Ureter (tissue), 1 donor: ENCODE data around the gene LOXL1. TPM values are rescaled to one million over a fixed set of nuclear protein-coding genes. Genes with fewer than 3 reads are reported as not detected.
A peak's percentile ranks its signal among the peaks of the same experiment; 100 is the strongest.

Source experiments
- DNase-seq: peaks from one replicate; pipeline ENCODE4 v3.0.0-alpha.2; 2020; ENCODE audit warnings: low spot score
- total RNA-seq: library from RNA; stranded (reverse); gene quantifications from one replicate; pipeline ENCODE4 v1.2.4, GENCODE V29; 2023
- donor health status: DM: yes; HTN: yes; CAD: no.

Gene LOXL1
- total RNA-seq, 1 donor from 2014 or later, result 30.9 TPM

DNA sequence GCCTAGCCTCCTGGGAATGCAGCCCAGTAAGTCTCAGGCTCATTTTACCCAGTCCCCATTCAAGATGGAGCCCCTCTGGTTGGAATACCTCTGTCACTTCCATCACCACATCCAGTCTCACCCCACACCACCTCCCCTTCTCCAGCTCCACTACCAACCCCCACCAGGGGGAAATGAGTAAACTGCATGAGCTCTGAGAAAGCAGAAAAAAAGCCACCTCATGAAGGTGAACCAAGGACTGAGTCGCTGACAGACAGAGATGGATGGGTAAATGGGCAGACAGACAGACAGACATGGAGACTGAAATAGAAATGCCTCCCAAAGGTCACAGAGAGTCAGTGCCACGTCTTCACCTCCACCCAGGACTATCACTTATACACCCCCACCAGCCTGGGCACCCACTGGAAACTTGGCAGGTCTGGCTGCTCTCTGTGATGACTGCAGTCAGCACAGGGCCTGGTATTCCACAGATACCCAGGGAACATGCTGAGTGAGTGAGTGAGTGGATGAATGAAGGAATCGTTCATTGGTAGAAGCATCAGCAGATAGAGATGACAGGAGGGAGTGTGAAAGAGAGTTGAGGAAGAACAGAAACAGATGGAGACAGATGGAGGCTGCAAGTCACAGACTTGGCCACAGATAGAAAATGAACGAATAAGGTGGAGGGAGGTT is 4.9 kb upstream of the LOXL1 start:
- no peak for DNase-seq

DNA sequence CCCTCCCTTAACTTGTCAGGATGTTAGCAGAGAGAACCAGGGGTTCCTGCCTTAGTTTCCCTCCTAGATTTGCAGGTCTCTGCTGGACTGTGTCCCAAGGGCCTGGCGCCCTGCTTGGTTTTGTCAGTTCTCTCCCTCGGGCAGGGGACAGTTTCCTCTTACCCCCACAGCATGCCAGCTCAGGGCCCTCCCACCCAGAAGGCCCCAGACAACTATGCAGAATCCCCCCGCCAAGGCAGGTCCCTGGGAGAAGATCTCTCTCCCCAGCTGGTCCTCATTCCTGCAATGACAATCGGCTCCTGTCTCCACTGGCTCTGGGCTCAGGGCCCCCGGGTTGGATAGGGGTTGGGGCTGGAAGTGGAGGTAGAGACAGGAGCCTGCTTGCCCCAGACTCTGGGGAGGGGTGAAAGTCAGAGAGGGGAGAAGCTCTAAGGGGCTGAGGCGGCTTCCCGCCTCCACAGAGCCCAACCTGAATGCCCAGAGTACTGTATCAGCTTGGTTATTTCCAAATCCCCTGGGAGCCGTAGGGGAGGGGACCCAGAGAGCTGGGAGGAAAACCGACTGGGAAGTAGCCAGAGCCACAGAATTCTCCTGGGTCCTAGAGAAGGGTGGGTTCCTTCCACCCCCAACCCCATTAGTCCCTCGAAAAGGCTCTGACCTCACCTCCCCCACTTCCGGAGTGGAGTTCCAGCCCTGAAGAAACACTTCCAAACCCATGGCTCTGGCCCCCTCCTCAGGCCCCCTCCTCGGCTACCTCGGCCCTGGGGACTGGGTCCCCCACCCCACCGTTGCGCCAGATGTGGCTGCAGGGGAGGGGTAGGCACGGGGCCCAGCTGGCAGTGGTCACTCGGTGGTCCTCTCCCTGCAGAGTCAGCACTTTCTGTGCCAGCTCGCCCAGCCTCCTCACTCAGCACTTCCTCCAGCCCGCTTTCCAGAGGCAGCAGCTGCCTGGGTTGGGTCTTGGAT is 3.8 kb upstream of the LOXL1 start:
- DNase-seq, result peak; percentile 56

DNA sequence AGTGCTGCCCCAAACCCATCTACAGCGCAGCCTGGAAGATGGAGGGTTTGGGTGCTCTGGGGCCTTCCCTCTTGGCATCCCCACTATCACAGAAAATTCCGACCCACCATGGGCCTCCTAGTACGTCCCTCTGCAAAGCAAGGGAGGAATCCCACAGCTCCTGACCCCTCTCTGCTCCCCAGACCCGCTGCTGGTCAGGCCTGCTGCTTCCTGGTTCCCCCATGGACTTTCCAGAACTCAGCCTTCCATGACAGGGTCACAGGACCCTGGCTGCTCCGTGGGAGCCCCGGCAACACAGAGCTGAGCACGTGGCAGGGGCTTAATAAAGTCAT is 3.1 kb upstream of the LOXL1 start:
- DNase-seq, result no peak

DNA sequence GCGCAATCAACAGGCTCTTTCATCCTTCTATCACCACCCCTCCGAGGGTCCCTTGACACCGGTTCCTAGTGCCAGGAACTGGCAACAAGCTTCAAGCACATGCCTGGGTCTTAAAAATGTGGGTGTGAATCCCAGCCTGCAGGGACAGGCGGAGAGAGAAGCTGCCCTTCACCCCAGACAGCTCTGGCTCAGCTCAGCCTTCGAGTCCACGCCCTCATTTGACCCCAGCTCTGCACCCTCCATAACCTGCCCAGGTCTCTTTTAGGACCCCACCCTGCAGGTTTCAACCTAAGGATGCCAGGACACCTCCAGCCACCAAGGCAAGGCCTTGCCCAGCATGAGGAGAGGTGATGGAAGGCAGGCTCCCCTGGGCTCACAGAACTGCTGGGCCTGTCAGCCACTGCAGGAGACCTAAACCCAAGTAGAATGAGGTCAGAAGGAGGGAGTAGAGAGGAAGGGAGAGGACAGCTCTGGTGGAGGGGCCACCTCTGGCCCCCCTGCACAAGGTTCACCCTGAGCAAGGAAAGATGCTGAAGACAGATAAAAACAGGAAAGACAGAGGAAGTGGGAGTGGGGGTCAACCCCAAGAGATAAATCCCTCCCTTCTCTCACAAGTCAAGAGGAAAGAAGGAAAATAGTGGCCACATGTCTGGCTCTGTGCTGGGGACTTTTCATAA is 2.6 kb upstream of the LOXL1 start:
- DNase-seq, result no peak

DNA sequence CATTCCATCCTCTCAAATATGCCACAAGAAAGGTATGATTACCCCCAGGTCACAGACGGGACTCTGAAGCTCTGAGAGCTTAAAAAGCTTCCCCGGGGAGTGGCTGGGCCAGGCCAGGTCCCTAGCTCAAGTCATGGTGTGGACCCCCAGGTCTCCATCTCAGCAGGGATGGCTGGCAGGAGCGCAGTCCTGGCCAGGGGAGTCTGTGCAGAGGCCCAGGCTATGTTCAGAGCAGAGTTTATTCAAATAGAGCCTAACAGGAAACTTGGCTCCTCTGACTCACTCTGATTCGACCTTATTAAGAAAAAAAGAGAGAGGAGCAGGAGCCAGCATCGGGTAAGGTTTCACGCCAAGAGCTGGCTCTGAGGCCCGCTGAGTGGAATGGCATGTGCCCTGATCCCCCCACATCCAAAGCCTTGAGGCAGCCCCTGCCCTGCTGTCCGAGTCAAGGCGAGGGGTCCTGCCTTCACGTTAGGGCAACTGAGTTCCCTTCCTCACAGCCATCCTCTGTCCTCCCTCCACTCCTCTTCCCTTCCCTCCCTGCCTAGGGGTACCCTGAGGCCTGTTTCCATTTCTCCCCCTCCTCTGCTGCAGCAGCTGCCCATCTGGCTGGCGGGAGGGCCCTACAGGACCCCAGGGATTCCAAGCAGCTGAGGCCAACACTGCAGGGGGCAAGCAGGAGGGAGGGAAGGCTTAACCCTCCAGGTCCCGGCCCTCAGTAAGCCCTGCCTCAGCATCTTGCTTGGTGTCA is 1.9 kb upstream of the LOXL1 start:
- DNase-seq, result no peak

DNA sequence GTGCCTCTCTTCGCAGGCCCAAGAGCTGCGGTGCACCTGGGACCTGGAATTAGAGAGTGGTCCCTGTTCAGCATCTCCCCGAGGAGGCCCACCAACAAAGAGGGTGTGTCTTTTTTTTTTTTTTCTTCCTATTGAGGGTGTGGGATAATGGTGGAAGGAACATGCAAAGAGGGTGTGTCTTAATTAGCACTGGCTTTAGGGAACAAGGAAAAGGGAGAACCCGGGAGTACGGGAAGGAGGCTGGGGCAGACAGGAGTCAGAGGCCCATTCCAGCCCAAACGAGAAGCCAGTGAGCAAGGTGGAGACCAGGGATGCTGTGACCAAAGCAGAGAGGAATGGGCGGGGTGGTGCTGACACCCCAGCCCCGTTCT is 429 bp upstream of the LOXL1 start:
- DNase-seq, result no peak

DNA sequence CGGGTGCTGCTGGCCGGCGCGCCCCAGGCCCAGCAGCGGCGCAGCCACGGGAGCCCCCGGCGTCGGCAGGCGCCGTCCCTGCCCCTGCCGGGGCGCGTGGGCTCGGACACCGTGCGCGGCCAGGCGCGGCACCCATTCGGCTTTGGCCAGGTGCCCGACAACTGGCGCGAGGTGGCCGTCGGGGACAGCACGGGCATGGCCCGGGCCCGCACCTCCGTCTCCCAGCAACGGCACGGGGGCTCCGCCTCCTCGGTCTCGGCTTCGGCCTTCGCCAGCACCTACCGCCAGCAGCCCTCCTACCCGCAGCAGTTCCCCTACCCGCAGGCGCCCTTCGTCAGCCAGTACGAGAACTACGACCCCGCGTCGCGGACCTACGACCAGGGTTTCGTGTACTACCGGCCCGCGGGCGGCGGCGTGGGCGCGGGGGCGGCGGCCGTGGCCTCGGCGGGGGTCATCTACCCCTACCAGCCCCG is 777 bp downstream of the LOXL1 start:
- peak; percentile 74 for DNase-seq

DNA sequence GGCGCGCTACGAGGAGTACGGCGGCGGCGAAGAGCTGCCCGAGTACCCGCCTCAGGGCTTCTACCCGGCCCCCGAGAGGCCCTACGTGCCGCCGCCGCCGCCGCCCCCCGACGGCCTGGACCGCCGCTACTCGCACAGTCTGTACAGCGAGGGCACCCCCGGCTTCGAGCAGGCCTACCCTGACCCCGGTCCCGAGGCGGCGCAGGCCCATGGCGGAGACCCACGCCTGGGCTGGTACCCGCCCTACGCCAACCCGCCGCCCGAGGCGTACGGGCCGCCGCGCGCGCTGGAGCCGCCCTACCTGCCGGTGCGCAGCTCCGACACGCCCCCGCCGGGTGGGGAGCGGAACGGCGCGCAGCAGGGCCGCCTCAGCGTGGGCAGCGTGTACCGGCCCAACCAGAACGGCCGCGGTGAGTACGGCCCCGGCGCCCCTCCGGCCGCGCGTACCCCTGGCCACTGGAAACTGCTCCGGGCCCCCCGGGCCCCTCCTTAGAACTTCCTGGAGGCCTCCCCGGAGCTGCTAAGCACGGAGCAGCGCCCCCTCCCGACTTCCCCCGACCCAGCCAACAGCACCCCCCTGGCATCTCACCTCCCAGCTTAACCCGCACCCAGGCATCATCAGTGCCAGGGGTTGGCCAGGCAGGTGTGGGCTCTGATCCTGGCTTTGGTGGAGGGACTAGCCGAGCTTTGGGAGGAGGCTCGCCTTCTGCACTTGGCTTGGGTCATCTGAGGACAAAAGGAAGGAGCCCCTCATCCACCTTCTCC is 1.4 kb downstream of the LOXL1 start:
- peak; percentile 70 for DNase-seq

DNA sequence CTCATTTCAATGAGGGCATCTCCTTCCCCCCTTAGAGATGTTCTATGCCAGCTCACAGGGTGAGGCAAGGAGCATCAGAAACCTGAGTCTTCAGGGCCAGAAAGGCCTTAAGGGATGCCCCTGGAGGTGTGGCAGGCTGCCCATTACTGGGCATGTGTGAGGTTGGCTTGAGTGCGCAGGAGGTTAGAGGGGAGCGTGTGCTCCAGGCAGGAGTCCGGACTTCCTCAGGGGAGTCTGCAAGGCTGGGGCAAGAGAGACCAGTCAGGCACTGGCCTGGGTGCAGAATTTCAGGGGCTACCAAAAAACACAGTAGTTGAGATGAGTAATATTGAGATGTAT is 1.9 kb downstream of the LOXL1 start:
- DNase-seq, result no peak

DNA sequence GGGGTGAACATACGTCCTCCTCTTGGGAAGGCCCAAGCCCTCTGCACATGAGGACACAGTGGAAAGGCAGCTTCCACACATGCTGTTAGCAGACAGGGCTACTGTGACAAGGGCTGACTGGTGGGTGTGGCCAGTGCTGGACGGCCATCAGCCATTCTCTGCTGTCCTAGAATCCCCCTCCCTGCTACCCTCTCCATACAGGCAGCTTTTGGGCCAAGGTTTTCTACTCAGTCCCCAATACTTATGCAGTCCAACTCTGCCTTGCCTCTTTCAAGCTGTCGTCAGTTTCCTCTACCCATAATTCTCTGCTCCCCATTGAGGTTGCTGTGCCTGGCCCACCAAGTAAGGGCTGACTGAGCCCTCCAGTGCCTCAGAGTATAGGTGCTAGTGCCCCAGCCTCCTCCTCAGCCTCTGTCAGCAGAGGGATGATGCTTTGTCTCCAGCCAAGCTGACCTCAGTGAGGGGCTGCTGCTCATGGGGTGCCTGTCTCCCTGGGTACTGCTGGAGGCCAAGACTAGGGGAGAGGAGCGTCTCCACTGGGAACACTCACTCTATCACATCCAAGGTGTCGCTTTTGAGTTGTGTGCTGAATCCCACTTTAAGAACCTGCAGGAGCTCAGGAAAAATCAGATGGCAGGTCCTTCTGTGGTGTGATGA is 2.8 kb downstream of the LOXL1 start:
- DNase-seq, result no peak

DNA sequence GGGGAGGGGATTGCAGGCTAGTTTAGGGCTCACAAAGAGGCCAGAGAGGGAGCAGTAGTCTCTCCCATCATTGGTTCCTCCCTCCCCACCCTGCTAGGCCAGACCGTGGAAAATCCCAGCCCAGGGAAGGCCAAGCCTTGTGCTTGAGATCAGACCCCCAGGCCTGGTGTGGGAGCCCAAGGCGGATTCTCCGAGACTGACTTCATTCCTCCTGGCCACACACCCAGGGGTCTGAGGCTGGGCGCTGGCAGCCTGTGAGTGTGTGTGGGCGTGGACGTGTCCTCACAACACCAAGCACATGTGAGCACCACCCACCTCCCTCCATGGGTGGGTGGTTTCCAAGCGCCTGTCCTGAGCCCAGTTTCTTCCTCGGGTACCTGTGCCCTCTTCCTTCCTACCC is 4.1 kb downstream of the LOXL1 start:
- no peak for DNase-seq

DNA sequence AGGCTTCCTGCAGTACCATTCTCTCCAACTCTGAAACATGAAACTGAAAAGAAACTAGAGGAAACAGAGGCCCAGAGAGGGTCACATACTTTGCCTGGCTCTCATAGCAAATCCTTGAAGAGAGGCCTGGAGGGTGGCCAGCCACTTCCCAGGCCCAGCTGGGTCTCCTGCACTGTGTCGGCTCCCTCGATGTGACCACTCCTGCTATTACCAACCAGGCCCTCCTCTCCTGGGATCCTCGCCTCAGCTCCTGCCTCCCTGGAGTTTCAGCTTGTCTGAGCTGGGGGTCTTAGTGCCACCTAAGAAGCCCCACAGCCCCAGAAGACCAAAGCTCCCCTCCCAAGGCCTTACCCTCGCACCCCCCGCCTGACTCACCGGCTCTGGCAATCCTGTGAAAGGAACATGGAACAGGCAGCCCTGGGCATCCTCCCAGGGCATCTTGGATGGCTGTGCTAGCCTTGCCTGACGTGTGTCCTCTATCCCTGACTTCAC is 4.6 kb downstream of the LOXL1 start:
- no peak for DNase-seq

DNA sequence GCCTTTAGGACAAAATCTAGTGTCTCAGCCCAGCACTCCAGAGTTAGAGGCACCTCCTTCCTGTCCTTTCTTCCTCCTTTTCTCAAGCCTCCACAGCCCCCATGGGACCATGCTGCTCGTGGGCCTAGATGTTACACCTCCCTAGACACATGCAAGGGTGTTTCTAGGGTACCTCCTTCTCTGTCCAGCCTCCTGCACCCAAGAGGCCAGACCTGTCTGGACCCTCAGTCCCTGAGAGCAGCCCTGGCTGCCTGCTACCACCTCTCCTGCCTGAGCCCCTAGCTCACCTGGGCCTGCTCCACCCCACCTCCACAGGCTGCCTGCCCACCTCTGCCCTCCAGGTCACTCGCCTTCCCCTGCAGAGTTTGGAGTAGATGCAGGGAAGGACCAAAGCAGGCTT is 5.2 kb downstream of the LOXL1 start:
- no peak for DNase-seq

DNA sequence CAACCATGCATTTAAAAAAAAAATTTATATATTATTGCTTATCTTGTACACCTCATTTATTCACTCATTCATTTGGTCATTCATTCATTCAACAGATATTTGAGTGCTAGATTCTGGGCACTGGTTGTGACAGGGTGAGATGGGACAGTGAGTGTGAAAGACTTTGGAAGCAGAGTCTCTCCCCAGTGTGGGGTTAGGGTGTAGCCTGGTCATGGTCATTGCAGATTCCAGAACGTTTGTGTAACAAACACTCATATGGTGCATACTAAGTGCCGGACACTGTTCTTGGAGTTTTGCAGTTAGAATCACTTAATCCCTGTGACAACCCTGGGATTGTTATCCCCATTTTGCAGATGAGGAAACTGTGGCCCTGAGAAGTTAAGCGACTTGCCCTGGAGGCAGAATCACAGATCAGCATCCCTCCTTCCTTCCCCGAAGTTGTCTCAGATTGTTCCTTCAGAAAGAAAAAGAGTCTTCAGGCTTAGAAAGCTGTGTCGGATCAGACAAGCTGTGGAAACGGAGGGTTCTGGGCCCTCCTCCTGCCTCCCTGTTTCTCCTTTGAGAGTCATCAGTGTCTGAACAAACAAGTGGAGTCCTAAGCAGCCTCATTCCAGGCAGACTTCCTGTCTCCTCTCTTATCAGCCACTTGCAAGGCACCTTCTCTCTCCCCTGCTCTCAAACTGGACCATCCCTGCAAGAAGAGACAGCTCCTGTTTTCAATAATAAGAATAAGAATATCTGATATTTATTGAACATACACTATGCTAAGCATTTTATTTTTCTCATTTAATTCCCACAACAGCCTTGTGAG is 6.3 kb downstream of the LOXL1 start:
- DNase-seq, result no peak

DNA sequence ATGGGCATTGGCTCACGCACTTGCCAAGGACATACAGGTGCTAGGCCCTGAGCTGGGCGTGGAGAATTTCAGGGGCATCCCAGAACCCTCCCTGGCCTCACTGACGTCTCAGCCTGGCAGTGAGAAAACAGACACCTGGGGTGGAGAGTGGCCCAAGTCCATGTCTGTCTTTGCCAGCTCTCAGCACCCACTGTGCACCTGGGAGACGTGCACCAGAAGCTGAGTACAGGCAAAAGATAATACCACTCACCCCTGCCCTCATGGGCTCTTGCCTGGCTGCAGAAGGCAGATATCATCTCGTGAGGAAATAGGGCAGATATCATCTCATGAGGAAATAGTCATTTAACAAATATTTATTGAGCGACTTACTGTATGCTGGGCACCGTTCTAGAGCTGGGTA is 8.0 kb downstream of the LOXL1 start:
- DNase-seq, result no peak

DNA sequence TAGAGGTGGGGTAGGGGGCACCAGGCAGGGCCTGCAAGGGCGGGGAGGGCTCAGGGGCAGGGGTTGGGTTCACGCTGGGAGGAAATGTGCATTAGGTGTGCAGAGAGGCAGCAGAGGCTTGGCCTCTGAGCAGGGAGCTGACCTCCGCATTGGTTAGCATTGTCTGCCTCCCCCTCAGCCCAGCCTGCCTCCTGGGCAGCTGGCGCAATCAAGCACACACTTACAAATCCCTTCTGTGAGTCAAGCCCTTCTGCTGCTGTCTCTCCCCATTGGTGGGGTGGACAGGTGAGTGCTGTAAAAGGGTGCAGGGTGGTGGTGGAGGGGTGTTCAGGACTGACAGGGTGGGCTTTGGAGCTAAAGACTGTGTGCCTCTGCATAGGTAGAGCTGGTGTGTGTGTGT is 9.3 kb downstream of the LOXL1 start:
- DNase-seq, result no peak

DNA sequence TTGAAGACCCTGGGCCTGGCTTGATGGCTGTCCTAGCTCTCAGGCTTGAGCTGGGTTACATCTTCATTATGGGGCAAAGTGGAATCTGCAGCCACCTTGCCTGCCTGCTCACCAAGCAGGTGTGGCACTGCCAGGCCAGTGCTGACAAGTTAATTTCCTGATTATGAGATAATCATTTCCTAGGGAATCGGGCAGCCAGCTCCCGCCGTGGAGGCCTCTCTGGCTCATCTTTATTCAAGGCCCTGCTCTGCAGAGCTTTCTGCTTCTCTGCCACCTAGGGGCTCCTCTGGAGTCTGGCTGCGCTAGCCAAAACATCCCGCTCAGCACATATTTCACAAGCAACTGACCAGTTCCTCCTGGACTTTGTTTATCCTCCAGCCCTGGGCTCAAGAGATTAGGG is 9.9 kb downstream of the LOXL1 start:
- DNase-seq, result peak; percentile 67

DNA sequence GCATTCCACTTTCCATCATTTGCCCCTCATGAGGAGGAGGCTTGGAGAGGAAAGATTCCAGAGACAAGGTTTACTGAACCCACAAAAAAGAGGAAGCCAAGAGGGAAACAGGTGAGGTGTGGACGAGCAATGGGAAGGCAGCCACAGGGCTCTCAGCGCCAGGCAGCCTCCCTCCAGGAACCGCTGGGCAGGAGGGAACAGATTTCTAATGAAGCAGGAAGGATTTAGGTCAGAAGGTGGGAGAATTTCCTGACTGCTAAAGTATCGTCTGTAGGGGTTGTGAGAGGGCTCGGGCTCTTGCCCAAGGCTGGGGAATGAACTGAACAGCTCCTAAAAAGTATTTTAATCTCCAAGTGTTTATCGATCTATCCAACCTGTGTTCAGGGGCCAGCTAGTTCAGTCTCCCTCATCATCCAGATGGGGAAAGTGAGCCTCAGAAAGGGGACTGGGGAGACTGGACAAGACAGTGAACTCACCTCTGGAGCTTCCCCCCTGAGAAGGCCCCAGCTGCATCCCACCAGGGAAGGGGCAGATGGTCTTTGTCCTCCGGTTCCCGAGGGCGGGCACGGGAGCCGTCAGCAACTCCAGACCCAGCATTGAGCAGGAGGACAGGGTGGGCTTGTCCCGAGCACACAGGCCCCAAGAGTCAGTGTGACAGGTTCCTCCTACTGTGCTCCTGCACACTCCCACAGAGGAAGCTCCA is 10.5 kb downstream of the LOXL1 start:
- DNase-seq, result no peak

DNA sequence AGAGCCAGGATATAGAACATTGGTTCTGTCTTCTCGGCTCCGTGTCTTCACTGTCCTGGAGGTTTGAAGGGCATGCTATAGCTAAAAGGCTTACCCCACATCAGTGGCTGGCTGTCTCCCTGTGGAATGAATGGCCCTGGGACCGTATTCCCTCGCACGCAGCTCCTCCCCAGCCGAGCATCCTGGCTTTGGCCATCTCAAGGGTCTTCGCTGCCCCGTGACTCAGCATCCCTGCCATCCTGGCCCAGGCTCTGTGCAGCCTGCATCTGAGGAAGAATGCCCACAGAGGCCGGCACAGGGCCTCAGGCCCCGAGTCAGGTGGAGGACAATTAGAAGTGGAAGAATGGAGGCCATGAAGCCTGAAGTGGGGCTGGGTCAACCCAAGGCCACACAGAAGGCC is 11.0 kb downstream of the LOXL1 start:
- no peak for DNase-seq
